H9 (cell line): ENCODE data around the gene JAGN1. TPM values are rescaled to one million over a fixed set of nuclear protein-coding genes. Genes with fewer than 3 reads are reported as not detected.
"Not testable (repeated sequence)": the region's sequence is repeated elsewhere in the genome, so short reads cannot be mapped to it uniquely, and the experiment has no call there.

ENCODE experiments used
- DNase-seq: peaks from one replicate; pipeline ENCODE4 v3.0.0-alpha.2; 2017
- H2AFZ ChIP-seq: one replicate; pipeline ENCODE4 v1.6.1; 2013; ENCODE audit warnings: mild to moderate bottlenecking, low read length, control low read depth, moderate library complexity
- H2AK5ac ChIP-seq: 2 replicates; pipeline ENCODE4 v1.6.1; 2013; ENCODE audit warnings: low read length, control low read depth, mixed read lengths; ENCODE audit not compliant: insufficient read length
- H2BK120ac ChIP-seq: one replicate; pipeline ENCODE4 v1.6.1; 2013; ENCODE audit warnings: low read depth, mild to moderate bottlenecking, low read length, control low read depth, inconsistent platforms; ENCODE audit not compliant: poor library complexity, severe bottlenecking
- H2BK12ac ChIP-seq: 2 replicates; pipeline ENCODE4 v1.6.1; 2013; ENCODE audit warnings: low read length, control low read depth, mixed read lengths, low read depth; ENCODE audit not compliant: insufficient read length
- H2BK15ac ChIP-seq: 2 replicates; pipeline ENCODE4 v1.6.1; 2013; ENCODE audit warnings: low read depth, low read length, control low read depth
- H2BK20ac ChIP-seq: one replicate; pipeline ENCODE4 v1.6.1; 2013; ENCODE audit warnings: low read depth, mild to moderate bottlenecking, low read length, control low read depth, inconsistent platforms; ENCODE audit not compliant: poor library complexity, severe bottlenecking
- H2BK5ac ChIP-seq: 2 replicates; pipeline ENCODE4 v1.6.1; 2013; ENCODE audit warnings: low read length, control low read depth, mixed read lengths; ENCODE audit not compliant: insufficient read length
- H3K14ac ChIP-seq: 2 replicates; pipeline ENCODE4 v1.6.1; 2013; ENCODE audit warnings: low read length, control low read depth; ENCODE audit not compliant: insufficient read depth
- H3K18ac ChIP-seq: 2 replicates; pipeline ENCODE4 v1.6.1; 2013; ENCODE audit warnings: low read depth, mild to moderate bottlenecking, mixed read lengths, low read length, control low read depth; ENCODE audit not compliant: insufficient read length
- H3K23ac ChIP-seq: 2 replicates; pipeline ENCODE4 v1.6.1; 2013; ENCODE audit warnings: low read length, control low read depth, mixed read lengths, low read depth; ENCODE audit not compliant: insufficient read length
- H3K23me2 ChIP-seq: 2 replicates; pipeline ENCODE4 v1.6.1; 2013; ENCODE audit warnings: low read depth, mild to moderate bottlenecking, mixed read lengths, low read length, control low read depth; ENCODE audit not compliant: insufficient read length, poor library complexity, severe bottlenecking
- H3K27ac ChIP-seq: 2 replicates; pipeline ENCODE4 v1.5.1; 2013; ENCODE audit warnings: low read length, control low read depth, mixed read lengths, low read depth; ENCODE audit not compliant: insufficient read length
- H3K27me3 ChIP-seq: 2 replicates; pipeline ENCODE4 v1.6.1; 2013; ENCODE audit warnings: low read length, control low read depth, inconsistent platforms; ENCODE audit not compliant: insufficient read depth
- H3K4ac ChIP-seq: 2 replicates; pipeline ENCODE4 v1.6.1; 2013; ENCODE audit warnings: low read depth, mild to moderate bottlenecking, control low read depth, inconsistent platforms, low read length, moderate library complexity
- H3K4me1 ChIP-seq: 2 replicates; pipeline ENCODE4 v1.6.1; 2013; ENCODE audit warnings: low read length, control low read depth, inconsistent platforms; ENCODE audit not compliant: insufficient read depth
- H3K4me2 ChIP-seq: 2 replicates; pipeline ENCODE4 v1.6.1; 2013; ENCODE audit warnings: low read length, control low read depth, mixed read lengths; ENCODE audit not compliant: insufficient read length, insufficient read depth
- H3K56ac ChIP-seq: 2 replicates; pipeline ENCODE4 v1.6.1; 2013; ENCODE audit warnings: low read depth, mild to moderate bottlenecking, mixed read lengths, low read length, control low read depth; ENCODE audit not compliant: insufficient read length
- H3K79me1 ChIP-seq: 2 replicates; pipeline ENCODE4 v1.6.1; 2013; ENCODE audit warnings: low read depth, mild to moderate bottlenecking, moderate library complexity, low read length, control low read depth, inconsistent platforms; ENCODE audit not compliant: insufficient read depth, poor library complexity, severe bottlenecking
- H3K79me2 ChIP-seq: 2 replicates; pipeline ENCODE4 v1.6.1; 2013; ENCODE audit warnings: low read length, control low read depth, inconsistent platforms; ENCODE audit not compliant: insufficient read depth
- H3K9ac ChIP-seq: 2 replicates; pipeline ENCODE4 v1.6.1; 2013; ENCODE audit warnings: low read length, control low read depth, mixed read lengths; ENCODE audit not compliant: insufficient read length; ENCODE audit errors: extremely low read depth
- H3K9me3 ChIP-seq: one replicate; pipeline ENCODE4 v1.6.1; 2013; ENCODE audit warnings: low read depth, low read length, inconsistent platforms; ENCODE audit not compliant: control insufficient read depth
- H3T11ph ChIP-seq: one replicate; pipeline ENCODE4 v1.6.1; 2013; ENCODE audit warnings: mild to moderate bottlenecking, low read length, control low read depth, inconsistent platforms
- H4K20me1 ChIP-seq: one replicate; pipeline ENCODE4 v1.6.1; 2013; ENCODE audit not compliant: control insufficient read depth, insufficient read length, insufficient read depth
- H4K5ac ChIP-seq: 2 replicates; pipeline ENCODE4 v1.6.1; 2013; ENCODE audit warnings: low read depth, mild to moderate bottlenecking, mixed read lengths, low read length, control low read depth; ENCODE audit not compliant: insufficient read length
- H4K8ac ChIP-seq: replicated peaks from 2 replicates; pipeline ENCODE4 v1.6.1; 2013; ENCODE audit warnings: low read length, control low read depth, mixed read lengths, low read depth; ENCODE audit not compliant: insufficient read length
- H4K91ac ChIP-seq: 2 replicates; pipeline ENCODE4 v1.6.1; 2013; ENCODE audit warnings: low read depth, mild to moderate bottlenecking, moderate library complexity, mixed read lengths, low read length, control low read depth; ENCODE audit not compliant: insufficient read length
- H3K27ac Mint-ChIP-seq, 3 experiments: 2 replicates in 2 of 3; 3 replicates in 1 of 3; pipeline ENCODE4 v1.8.0; 2020 to 2021; ENCODE audit warnings: mixed read lengths in 3 of 3, mild to moderate bottlenecking in 1 of 3, moderate library complexity in 1 of 3
- H3K27me3 Mint-ChIP-seq: 2 replicates; pipeline ENCODE4 v1.8.0; 2021; ENCODE audit warnings: low read depth, mild to moderate bottlenecking, moderate library complexity, mixed read lengths
- H3K36me3 Mint-ChIP-seq, 3 experiments: 2 replicates in 2 of 3; 3 replicates in 1 of 3; pipeline ENCODE4 v1.8.0; 2020 to 2021; ENCODE audit warnings: low read depth in 3 of 3, mixed read lengths in 3 of 3; ENCODE audit not compliant: insufficient read depth in 1 of 3
- H3K4me1 Mint-ChIP-seq, 2 experiments: 2 replicates each; pipeline ENCODE4 v1.8.0; 2020; ENCODE audit warnings: mixed read lengths in 2 of 2
- H3K4me3 Mint-ChIP-seq, 2 experiments: 2 replicates in 1 of 2; 3 replicates in 1 of 2; pipeline ENCODE4 v1.8.0; 2020 to 2021; ENCODE audit warnings: mild to moderate bottlenecking in 2 of 2, mixed read lengths in 2 of 2, moderate library complexity in 1 of 2
- H3K9me3 Mint-ChIP-seq, 2 experiments: 2 replicates in 1 of 2; 3 replicates in 1 of 2; pipeline ENCODE4 v1.8.0; 2020; ENCODE audit warnings: mild to moderate bottlenecking in 2 of 2, mixed read lengths in 2 of 2, moderate library complexity in 1 of 2
- CTCF ChIP-seq: fragments of 200-600 bp; sonication (generic); conservative IDR thresholded peaks from 3 replicates; pipeline ENCODE4 v1.8.0; 2021; ENCODE audit warnings: antibody characterized with exemption, mild to moderate bottlenecking
- WGBS: extraction: QIAGEN DNeasy Blood & Tissue Kit; methylation state at CpG from one replicate; pipeline ENCODE4 v1.1.7; 2013; ENCODE audit warnings: missing lambda C conversion rate, low lambda C conversion rate, mixed read lengths; ENCODE audit not compliant: insufficient read length; ENCODE audit errors: extremely low coverage; 5-methylcytosine and 5-hydroxymethylcytosine counted together
- total RNA-seq: library from RNA; stranded (reverse); gene quantifications from 2 replicates; pipeline ENCODE4 v1.2.1, GENCODE V29; 2021

The JAGN1 gene
- total RNA-seq, 1 experiment from 2014 or later, result 33.5 TPM

- Histone ChIP-seq H3K9me3 (no peaks in the 10 kb centered on the region), H3K18ac (no peak overlapping the region), H3K27me3 (no peaks in the 10 kb centered on the region), H2BK12ac (no peak overlapping the region), H3K23me2 (no peaks in the 10 kb centered on the region), H2AK5ac (no peak overlapping the region), H4K8ac (no peak overlapping the region), H3K4me2 (no peak overlapping the region), H3K79me2 (peaks cover 6% of the 10 kb centered on the region; the same call in 1 of the 2 replicates), H3T11ph (no peak overlapping the region), H3K23ac (no peak overlapping the region), H2BK20ac (no peak overlapping the region), H2BK5ac (no peak overlapping the region), H4K20me1 (no peaks in the 10 kb centered on the region), H3K4me1 (no peaks in the 10 kb centered on the region), H3K14ac (no peak overlapping the region), H3K27ac (no peak overlapping the region), H4K5ac (no peak overlapping the region), H3K79me1 (peaks cover 6% of the 10 kb centered on the region), H3K4ac (no peak overlapping the region), H3K9ac (no peak overlapping the region), H2BK15ac (no peak overlapping the region), H3K56ac (no peak overlapping the region), H2AFZ (no peak overlapping the region), H4K91ac (no peak overlapping the region), H2BK120ac (no peak overlapping the region)
- no CpG with 5 or more reads among the region's 1 CpG for WGBS
- Mint-ChIP-seq H3K4me3 (no peak overlapping the region), H3K27me3 (no peaks in the 10 kb centered on the region; the same call in 1 of the 2 replicates), H3K27ac (no peak overlapping the region), H3K4me1 (peaks cover 1 to 14% of the 10 kb centered on the region in 2 experiments; a peak in 2 of 4 replicates), H3K9me3 (no peaks in the 10 kb centered on the region), H3K36me3 (peaks cover 15 to 30% (median 29%) of the 10 kb centered on the region in 3 experiments)
- DNase-seq, result no peak
- TF ChIP-seq CTCF, result no peak
Measured at GRCh38 chr3:9893739-9894138, 3.3 kb downstream of the JAGN1 start.

GRCh38 chr3:9895715-9896114 is 5.3 kb downstream of the JAGN1 start:
- no CpG with 5 or more reads among the region's 3 CpGs for WGBS
- peaks cover 15 to 29% (median 28%) of the 10 kb centered on the region in 3 experiments for H3K36me3 Mint-ChIP-seq

More at GRCh38 chr3:9895715-9896114, 5.3 kb downstream of the JAGN1 start:
- not testable (repeated sequence) for H2AK5ac ChIP-seq, H3K4ac ChIP-seq, H3K4me2 ChIP-seq, H3K4me1 ChIP-seq, H4K8ac ChIP-seq, H2BK12ac ChIP-seq, H3K18ac ChIP-seq, H3T11ph ChIP-seq, H2AFZ ChIP-seq, H3K23me2 ChIP-seq, H3K27ac ChIP-seq, H3K27ac Mint-ChIP-seq, H2BK5ac ChIP-seq, H3K4me3 Mint-ChIP-seq, H3K56ac ChIP-seq, H3K27me3 ChIP-seq, H2BK120ac ChIP-seq, H3K9ac ChIP-seq, H4K20me1 ChIP-seq, H3K9me3 ChIP-seq, H3K27me3 Mint-ChIP-seq, H4K5ac ChIP-seq, H2BK20ac ChIP-seq, H3K79me1 ChIP-seq, H3K9me3 Mint-ChIP-seq, H3K23ac ChIP-seq, H4K91ac ChIP-seq, H2BK15ac ChIP-seq, H3K14ac ChIP-seq, DNase-seq, H3K79me2 ChIP-seq
- H3K4me1 Mint-ChIP-seq, result peaks cover 1 to 21% of the 10 kb centered on the region in 2 experiments; a peak in 2 of 4 replicates
